ENCODE measurements around the gene ADCY7.

DNA sequence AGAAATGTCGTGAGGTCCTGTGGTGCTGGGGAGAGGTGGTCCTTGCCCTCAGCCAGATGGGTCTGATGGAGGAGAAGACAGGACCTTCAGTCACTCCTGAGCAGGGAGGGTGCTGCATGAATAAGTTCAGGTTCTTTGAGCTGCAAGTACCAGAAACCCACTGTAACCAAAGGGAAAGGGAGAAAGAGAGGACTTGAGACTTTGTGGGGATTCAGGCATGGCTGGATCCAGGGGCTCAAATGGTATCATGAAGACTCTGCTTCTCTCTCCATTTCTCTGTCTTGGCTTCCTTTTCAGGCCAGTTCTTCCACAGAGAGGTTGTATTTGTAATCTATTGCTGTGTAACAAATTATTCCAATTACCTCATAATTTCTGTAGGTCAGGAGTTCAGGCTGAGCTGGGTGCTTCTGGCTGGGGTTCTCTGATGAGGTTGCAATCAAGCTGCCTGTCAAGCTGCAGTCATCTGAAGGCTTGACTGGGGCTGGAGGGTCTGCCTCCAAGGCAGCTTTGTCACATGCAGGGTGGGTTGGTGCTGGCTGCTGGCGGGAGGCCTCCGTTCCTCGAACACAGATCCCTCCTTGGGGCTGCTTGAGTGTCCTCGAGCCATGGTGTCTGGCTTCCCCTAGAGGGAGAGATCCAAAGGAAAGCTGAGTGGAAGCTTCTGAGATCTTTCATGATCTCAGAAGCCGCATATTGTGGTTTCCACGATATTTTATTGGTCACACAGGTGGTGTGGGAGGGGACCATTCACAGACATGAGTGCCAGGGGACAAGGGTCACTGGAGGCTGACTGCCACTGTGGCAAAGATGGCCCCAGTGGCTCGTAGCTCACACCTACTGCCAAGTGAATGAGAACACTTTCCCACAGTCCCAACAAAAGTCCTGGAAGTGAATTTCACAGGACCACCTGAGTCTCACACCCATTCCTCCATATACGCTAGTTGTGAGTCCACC is 5.9 kb upstream of the ADCY7 start:
- no peak for TF ChIP-seq CTCF (IDR thresholded peaks at IDR 0.05 in 2 of 3, conservative IDR thresholded peaks at IDR 0.05 in 1 of 3; ENCODE audit: borderline replicate concordance in 1 of 3, insufficient read depth in 1 of 3, low read depth in 2 of 3, low read length in 2 of 3)
- TF ChIP-seq YY1 (IDR thresholded peaks at IDR 0.05; ENCODE audit: extremely low read depth, insufficient replicate concordance, low read depth, low read length) = no peak
- no peak for TF ChIP-seq CEBPB (IDR thresholded peaks at IDR 0.05; ENCODE audit: low read depth)
- no peak for TF ChIP-seq SP1 (IDR thresholded peaks at IDR 0.05; ENCODE audit: low read depth)
- no peak for TF ChIP-seq EZH2phosphoT487 (IDR thresholded peaks at IDR 0.05; ENCODE audit: borderline replicate concordance)
- TF ChIP-seq, protein P1, sequence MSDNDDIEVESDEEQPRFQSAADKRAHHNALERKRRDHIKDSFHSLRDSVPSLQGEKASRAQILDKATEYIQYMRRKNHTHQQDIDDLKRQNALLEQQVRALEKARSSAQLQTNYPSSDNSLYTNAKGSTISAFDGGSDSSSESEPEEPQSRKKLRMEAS (IDR thresholded peaks at IDR 0.05) = no peak
